ENCODE data around the gene C16orf46. TPM values are rescaled to one million over a fixed set of nuclear protein-coding genes. Genes with fewer than 3 reads are reported as not detected.
A peak's percentile ranks its signal among the peaks of the same experiment; 100 is the strongest.

The C16orf46 gene
- total and polyA plus RNA-seq, 9 of the 15 experiments (the other 6 are each of a cell fraction or from before 2014, with no cell fraction given) = 0.10 to 0.98 (median 0.41) TPM; not detected in 1

DNA sequence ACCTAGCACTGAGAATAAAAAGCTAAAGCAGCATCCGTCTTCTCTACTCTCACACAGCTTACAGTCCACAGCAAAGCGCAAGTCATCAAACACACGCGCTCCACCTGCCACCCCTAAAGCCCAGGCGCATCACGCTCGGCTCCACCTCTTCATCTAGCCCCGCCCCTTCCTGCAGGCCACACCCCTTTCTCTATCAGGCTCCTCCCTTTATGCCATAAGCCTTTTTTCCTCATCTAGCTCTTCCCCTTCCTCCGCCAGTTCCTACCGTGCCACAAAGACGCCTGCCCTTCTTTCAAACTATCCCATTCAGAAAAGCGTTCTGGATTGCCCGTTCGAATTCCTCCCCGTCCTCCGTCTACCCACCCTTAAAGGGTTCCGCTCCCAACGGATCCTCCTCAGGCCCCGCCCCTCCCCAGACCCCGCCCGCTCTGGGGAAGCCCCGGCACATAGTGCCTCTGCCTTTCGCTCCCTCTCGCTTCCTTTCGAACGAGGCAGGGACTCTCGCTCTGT lies 417 bp downstream of the C16orf46 start:
- intact Hi-C loops (cut with micrococcal nuclease) (loop anchor here (2.0 kb wide), 2 partner anchors 20 to 40 kb away; partner anchors contain the start of gene GCSH), in situ Hi-C loops (cut with MboI) (no loop called here)
- Histone ChIP-seq H4K20me1 (replicated peaks; ENCODE audit: control insufficient read depth, insufficient read depth, low read length) (no peaks in the 10 kb centered on the region), H3K27ac (ENCODE audit: extremely low read depth, low read depth, low read length) (peak overlapping the region; percentile 81), H3K9me3 (replicated peaks; ENCODE audit: control insufficient read depth, insufficient read depth, low read depth, low read length) (no peaks in the 10 kb centered on the region), H3K9me1 (ENCODE audit: control insufficient read depth, insufficient read depth, low read length) (no peaks in the 10 kb centered on the region), H2AFZ (ENCODE audit: low read depth, low read length) (peak overlapping the region; percentile 100), H3K79me2 (ENCODE audit: control insufficient read depth, insufficient read depth, low read length) (no peaks in the 10 kb centered on the region), H3K9ac (ENCODE audit: insufficient read depth in 1 of 2, low read depth in 2 of 2, low read length in 2 of 2) (peak overlapping the region; percentile 86 to 93), H3K4me1 (replicated peaks in 1 of 2; ENCODE audit: control insufficient read depth in 2 of 2, insufficient read depth in 2 of 2, low read length in 2 of 2) (peaks cover 9 to 16% of the 10 kb centered on the region in 2 experiments; a peak in 4 of 5 replicates), H3K4me2 (ENCODE audit: insufficient read depth, low read length) (peak overlapping the region; percentile 99), H3K27me3 (ENCODE audit: control insufficient read depth in 2 of 2, insufficient read depth in 2 of 2, low read length in 2 of 2) (no peaks in the 10 kb centered on the region), H3K4me3 (peak overlapping the region; percentile 92), H3K36me3 (ENCODE audit: control insufficient read depth, insufficient read depth, low read length) (peaks cover 7% of the 10 kb centered on the region; the same call in 1 of the 3 replicates)
- POLR2A ChIA-PET = interaction anchor here (0.5 to 1.2 kb wide), 7 partner anchors 10 to 449 kb away, joined by 3 to 5 read pairs (median 4); partner anchors contain the start of genes CENPN and CMC2
- DNase-seq (ENCODE audit: extremely low read depth in 1 of 4, low spot score in 3 of 4) = peak; percentile 92 to 95 (median 93)
- BruUV-seq (replicated peaks) = no TSS peak
- ATAC-seq = peak; percentile 94
- WGBS (ENCODE audit: insufficient coverage, low coverage, missing lambda C conversion rate) = 1% methylated on average over 26 of the region's 27 CpGs
- CTCF ChIA-PET (ENCODE audit: low intra/inter-chr PET ratio) = interaction anchor here (0.7 to 1.4 kb wide), 2 partner anchors 40 to 42 kb away, joined by 4 to 5 read pairs; partner anchors contain the start of gene ATMIN
- FAIRE-seq = peak; percentile 90
- TF ChIP-seq BCL6 (CRISPR knock-in tag; IDR thresholded peaks at IDR 0.05) = no peak
- TF ChIP-seq, protein P1, sequence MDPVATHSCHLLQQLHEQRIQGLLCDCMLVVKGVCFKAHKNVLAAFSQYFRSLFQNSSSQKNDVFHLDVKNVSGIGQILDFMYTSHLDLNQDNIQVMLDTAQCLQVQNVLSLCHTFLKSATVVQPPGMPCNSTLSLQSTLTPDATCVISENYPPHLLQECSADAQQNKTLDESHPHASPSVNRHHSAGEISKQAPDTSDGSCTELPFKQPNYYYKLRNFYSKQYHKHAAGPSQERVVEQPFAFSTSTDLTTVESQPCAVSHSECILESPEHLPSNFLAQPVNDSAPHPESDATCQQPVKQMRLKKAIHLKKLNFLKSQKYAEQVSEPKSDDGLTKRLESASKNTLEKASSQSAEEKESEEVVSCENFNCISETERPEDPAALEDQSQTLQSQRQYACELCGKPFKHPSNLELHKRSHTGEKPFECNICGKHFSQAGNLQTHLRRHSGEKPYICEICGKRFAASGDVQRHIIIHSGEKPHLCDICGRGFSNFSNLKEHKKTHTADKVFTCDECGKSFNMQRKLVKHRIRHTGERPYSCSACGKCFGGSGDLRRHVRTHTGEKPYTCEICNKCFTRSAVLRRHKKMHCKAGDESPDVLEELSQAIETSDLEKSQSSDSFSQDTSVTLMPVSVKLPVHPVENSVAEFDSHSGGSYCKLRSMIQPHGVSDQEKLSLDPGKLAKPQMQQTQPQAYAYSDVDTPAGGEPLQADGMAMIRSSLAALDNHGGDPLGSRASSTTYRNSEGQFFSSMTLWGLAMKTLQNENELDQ (CRISPR knock-in tag; IDR thresholded peaks at IDR 0.05; ENCODE audit: borderline replicate concordance) = no peak
- 0 out of 2 replicates have a peak, but pooled peaks have one; percentile 16 for TF ChIP-seq PHF21A (IDR thresholded peaks at IDR 0.05; ENCODE audit: borderline replicate concordance, low read depth)
- no peak for TF ChIP-seq MED1 (CRISPR knock-in tag; IDR thresholded peaks at IDR 0.05; ENCODE audit: borderline replicate concordance)
- no peak for TF ChIP-seq MTA3 (IDR thresholded peaks at IDR 0.05; ENCODE audit: borderline replicate concordance)
- TF ChIP-seq WHSC1 (IDR thresholded peaks at IDR 0.05; ENCODE audit: low read length) = no peak
- TF ChIP-seq CHD7 (IDR thresholded peaks at IDR 0.05; ENCODE audit: low read depth, low read length) = no peak
- no peak for TF ChIP-seq ZNF23 (CRISPR knock-in tag; IDR thresholded peaks at IDR 0.05)
